OCI-LY3 (cell line): ENCODE data around the gene ENTREP1.

Experiments
- H2AFZ ChIP-seq: fragments of 200-600, 300-600 bp; shearing (Covaris generic); 2 replicates; pipeline ENCODE4 v1.6.0; 2014; ENCODE audit warnings: antibody characterized with exemption, low read depth, low read length
- H3K27ac ChIP-seq: fragments of 200-600, 300-600 bp; sonication (generic); 2 replicates; pipeline ENCODE4 v1.5.1; 2014; ENCODE audit warnings: mild to moderate bottlenecking, low read length, moderate library complexity, mixed read lengths
- H3K27me3 ChIP-seq: fragments of 200-600, 300-600 bp; sonication (generic); 2 replicates; pipeline ENCODE4 v1.6.1; 2014; ENCODE audit warnings: low read depth, low read length, mixed read lengths
- H3K36me3 ChIP-seq: fragments of 200-600, 300-600 bp; sonication (generic); replicated peaks from 2 replicates; pipeline ENCODE3; 2014; ENCODE audit warnings: low read depth, low read length, mixed read lengths
- H3K4me1 ChIP-seq: fragments of 300-600, 200-600 bp; sonication (generic); 2 replicates; pipeline ENCODE4 v1.6.1; 2014; ENCODE audit warnings: low read length, mixed read lengths
- H3K4me2 ChIP-seq: fragments of 200-600, 300-600 bp; sonication (generic); 2 replicates; pipeline ENCODE4 v1.6.1; 2014; ENCODE audit warnings: low read length, mixed read lengths
- H3K4me3 ChIP-seq: fragments of 300-600, 200-600 bp; sonication (generic); 2 replicates; pipeline ENCODE4 v1.5.1; 2014; ENCODE audit warnings: antibody characterized with exemption, mild to moderate bottlenecking, low read length, moderate library complexity
- H3K79me2 ChIP-seq: fragments of 300-600, 200-600 bp; shearing (Covaris generic); 2 replicates; pipeline ENCODE4 v1.6.1; 2014; ENCODE audit warnings: mild to moderate bottlenecking, low read length, mixed read lengths
- H3K9ac ChIP-seq: fragments of 300-600, 200-600 bp; shearing (Covaris generic); 2 replicates; pipeline ENCODE4 v1.6.0; 2014; ENCODE audit warnings: mild to moderate bottlenecking, low read length, moderate library complexity
- H3K9me3 ChIP-seq: fragments of 200-600, 300-600 bp; shearing (Covaris generic); 2 replicates; pipeline ENCODE4 v1.6.1; 2014; ENCODE audit warnings: low read length, mixed read lengths; ENCODE audit not compliant: insufficient read depth
- H4K20me1 ChIP-seq: fragments of 200-600, 300-600 bp; sonication (generic); 2 replicates; pipeline ENCODE4 v1.6.1; 2016; ENCODE audit warnings: low read length, mixed read lengths; ENCODE audit not compliant: insufficient read depth
- CTCF ChIP-seq: fragments of 200-600, 300-600 bp; sonication (generic); IDR thresholded peaks from 2 replicates; pipeline ENCODE4 v1.5.1; 2014; ENCODE audit warnings: antibody characterized with exemption, low read length, low read depth
- EZH2phosphoT487 ChIP-seq: fragments of 200-600 bp; shearing (Covaris generic); IDR thresholded peaks from 2 replicates; pipeline ENCODE4 v1.6.1; 2018; ENCODE audit warnings: antibody characterized with exemption, mixed run types, low read depth

ENTREP1 gene

GRCh38 chr9:69425136-69425801, 100.3 kb downstream of the ENTREP1 start:
- H3K4me1 ChIP-seq, result no peaks in the 10 kb centered on the region
- no peak overlapping the region for H3K4me2 ChIP-seq

GRCh38 chr9:69427286-69427685, 102.3 kb downstream of the ENTREP1 start:
- Histone ChIP-seq H3K4me1 (no peaks in the 10 kb centered on the region), H4K20me1 (no peaks in the 10 kb centered on the region), H3K27me3 (peaks cover 12% of the 10 kb centered on the region), H3K9ac (no peak overlapping the region), H3K4me2 (no peak overlapping the region), H3K9me3 (no peaks in the 10 kb centered on the region), H3K27ac (no peak overlapping the region), H2AFZ (no peak overlapping the region), H3K4me3 (no peak overlapping the region), H3K79me2 (no peaks in the 10 kb centered on the region), H3K36me3 (no peaks in the 10 kb centered on the region)
- TF ChIP-seq EZH2phosphoT487 (no peak), CTCF (no peak)

More at GRCh38 chr9:69425136-69425801, 100.3 kb downstream of the ENTREP1 start:
- no peak overlapping the region for H3K9ac ChIP-seq
- no peaks in the 10 kb centered on the region for H3K36me3 ChIP-seq
- peaks cover 25% of the 10 kb centered on the region for H3K27me3 ChIP-seq
- no peaks in the 10 kb centered on the region for H4K20me1 ChIP-seq
- TF ChIP-seq EZH2phosphoT487 (no peak), CTCF (no peak)
- H3K4me3 ChIP-seq, result no peak overlapping the region
- no peaks in the 10 kb centered on the region for H3K9me3 ChIP-seq
- no peak overlapping the region for H3K27ac ChIP-seq
- H3K79me2 ChIP-seq, result no peaks in the 10 kb centered on the region
- H2AFZ ChIP-seq, result no peak overlapping the region

GRCh38 chr9:69428017-69428785, 103.2 kb downstream of the ENTREP1 start:
- Histone ChIP-seq H2AFZ (no peak overlapping the region), H3K4me3 (no peak overlapping the region), H4K20me1 (no peaks in the 10 kb centered on the region), H3K4me2 (no peak overlapping the region), H3K4me1 (no peaks in the 10 kb centered on the region), H3K9ac (no peak overlapping the region), H3K36me3 (no peaks in the 10 kb centered on the region), H3K27me3 (peaks cover 12% of the 10 kb centered on the region), H3K27ac (no peak overlapping the region), H3K79me2 (no peaks in the 10 kb centered on the region), H3K9me3 (no peaks in the 10 kb centered on the region)
- TF ChIP-seq EZH2phosphoT487, result no peak
- no peak for TF ChIP-seq CTCF

GRCh38 chr9:69429281-69429680, 104.3 kb downstream of the ENTREP1 start:
- no peak overlapping the region for H3K4me2 ChIP-seq
- no peaks in the 10 kb centered on the region for H4K20me1 ChIP-seq

More at GRCh38 chr9:69429281-69429680, 104.3 kb downstream of the ENTREP1 start:
- TF ChIP-seq CTCF (no peak), EZH2phosphoT487 (no peak)
- no peak overlapping the region for H2AFZ ChIP-seq
- H3K4me3 ChIP-seq, result no peak overlapping the region
- no peaks in the 10 kb centered on the region for H3K4me1 ChIP-seq
- no peak overlapping the region for H3K9ac ChIP-seq
- H3K79me2 ChIP-seq, result no peaks in the 10 kb centered on the region
- peaks cover 12% of the 10 kb centered on the region for H3K27me3 ChIP-seq
- no peaks in the 10 kb centered on the region for H3K36me3 ChIP-seq
- H3K9me3 ChIP-seq, result no peaks in the 10 kb centered on the region
- H3K27ac ChIP-seq, result no peak overlapping the region
